Activated CD8-positive, alpha-beta memory T cell treated with anti-CD3 and anti-CD28 coated beads, Interleukin-2, amount 50 U/mL, for 24 hours (primary cell): Measurements from ENCODE around the gene ETFB.
"Not testable (repeated sequence)": the region's sequence is repeated elsewhere in the genome, so short reads cannot be mapped to it uniquely, and the experiment has no call there.

Experiments used
- DNase-seq: peaks from one replicate; pipeline ENCODE4 v3.0.0-alpha.2; 2020; ENCODE audit errors: extremely low read depth

ETFB gene

GRCh38 chr19:51365965-51366388 is at the start of gene ETFB:
Gene ETFB, minus strand, starts transcription at chr19:51366388. Its CDS starts 62 bp downstream, at chr19:51366326.
- DNase-seq = no peak

GRCh38 chr19:51415187-51415586 is 49.0 kb upstream of the ETFB start:
- no peak for DNase-seq

GRCh38 chr19:51410950-51411748 is 45.0 kb upstream of the ETFB start:
- no peak for DNase-seq

GRCh38 chr19:51407511-51408131 is 41.4 kb upstream of the ETFB start:
- DNase-seq = no peak

- no peak for DNase-seq
These were observed 35.9 kb upstream of the ETFB start for GRCh38 chr19:51402117-51402516.

- not testable (repeated sequence) for DNase-seq
These were observed 33.7 kb upstream of the ETFB start for GRCh38 chr19:51399936-51400335.

- DNase-seq = no peak
These were observed 33.0 kb upstream of the ETFB start for GRCh38 chr19:51399231-51399630.

- no peak for DNase-seq
These were observed 32.0 kb upstream of the ETFB start for GRCh38 chr19:51398096-51398704.

- not testable (repeated sequence) for DNase-seq
These were observed 31.3 kb upstream of the ETFB start for GRCh38 chr19:51397453-51397852.

GRCh38 chr19:51396175-51396574 is 30.0 kb upstream of the ETFB start:
- no peak for DNase-seq

GRCh38 chr19:51394050-51394836 is 28.1 kb upstream of the ETFB start:
- peak; percentile 83 for DNase-seq

GRCh38 chr19:51392701-51393100 is 26.5 kb upstream of the ETFB start:
- no peak for DNase-seq

- DNase-seq = no peak
These were observed 25.0 kb upstream of the ETFB start for GRCh38 chr19:51391073-51391611.

GRCh38 chr19:51389143-51389542 is 23.0 kb upstream of the ETFB start:
- no peak for DNase-seq

GRCh38 chr19:51387924-51388389 is 21.8 kb upstream of the ETFB start, which contains the start of gene LIM2:
Gene LIM2, minus strand, starts transcription at chr19:51387974. Its CDS starts 531 bp downstream, at chr19:51387443.
- no peak for DNase-seq

GRCh38 chr19:51386882-51387520 is 20.8 kb upstream of the ETFB start:
- DNase-seq = no peak

GRCh38 chr19:51382004-51382403 is 15.8 kb upstream of the ETFB start:
- DNase-seq = no peak

GRCh38 chr19:51380379-51380778 is 14.2 kb upstream of the ETFB start:
- no peak for DNase-seq

- no peak for DNase-seq
These were observed 11.2 kb upstream of the ETFB start for GRCh38 chr19:51377422-51377821.

- DNase-seq = no peak
These were observed 9.5 kb upstream of the ETFB start for GRCh38 chr19:51375504-51376221.
